Fibroblast of skin of left quadriceps (primary cell): ENCODE results near the gene PAPSS2.
"Not testable (repeated sequence)": the region's sequence is repeated elsewhere in the genome, so short reads cannot be mapped to it uniquely, and the experiment has no call there.

Source experiments
- DNase-seq, 2 experiments: peaks; one replicate each; pipeline ENCODE4 v3.0.0-alpha.2; 2013; ENCODE audit warnings: low read depth in 2 of 2

Gene PAPSS2

GRCh38 chr10:87642988-87643387 is 16.7 kb upstream of the PAPSS2 start:
- no peak for DNase-seq

DNA sequence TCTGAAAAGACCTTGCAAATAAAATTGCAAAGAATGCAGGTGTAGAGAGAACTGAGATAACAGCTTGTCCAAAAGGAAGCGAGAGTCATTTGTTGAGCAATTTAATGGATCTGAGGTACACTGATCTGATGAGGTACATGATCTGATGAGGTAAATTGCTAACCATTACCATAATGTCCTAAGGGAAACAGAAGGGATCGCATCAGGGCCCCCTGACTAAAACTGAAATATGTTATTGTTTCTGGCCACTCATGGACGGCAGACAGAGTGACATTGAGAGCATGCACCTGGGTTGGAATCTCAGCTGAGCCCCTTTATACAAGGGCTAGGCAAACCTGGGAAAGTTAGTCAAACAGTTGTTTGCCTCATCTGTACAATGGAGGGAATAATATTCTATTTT is 15.8 kb upstream of the PAPSS2 start:
- no peak for DNase-seq

GRCh38 chr10:87644500-87644899 is 15.2 kb upstream of the PAPSS2 start:
- DNase-seq: not testable (repeated sequence)

GRCh38 chr10:87646192-87646909 is 13.3 kb upstream of the PAPSS2 start:
- DNase-seq: no peak

DNA sequence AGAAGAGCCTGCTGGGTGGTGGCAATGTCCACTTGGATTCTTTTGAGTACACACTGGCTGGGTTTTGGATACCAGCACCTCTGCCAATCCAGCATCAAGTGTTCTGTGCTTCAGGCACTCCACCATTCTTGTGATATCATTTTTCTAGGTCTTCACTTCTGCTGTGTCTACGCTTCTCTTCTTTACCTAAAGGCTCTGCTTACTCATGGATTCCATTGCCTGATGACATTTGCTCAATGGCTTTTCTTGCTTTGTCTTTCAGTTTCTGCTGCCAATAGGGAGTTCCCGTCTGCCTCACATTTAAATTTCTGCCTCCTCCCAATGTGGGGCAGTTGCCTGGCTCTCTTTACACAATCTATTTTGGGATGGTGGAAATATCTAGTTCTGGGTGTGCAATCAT is 12.7 kb upstream of the PAPSS2 start:
- DNase-seq: no peak

GRCh38 chr10:87650838-87651589 is 8.7 kb upstream of the PAPSS2 start:
- no peak for DNase-seq

GRCh38 chr10:87651801-87652200 is 7.9 kb upstream of the PAPSS2 start:
- no peak for DNase-seq

- DNase-seq: no peak
Measured at GRCh38 chr10:87652261-87652660, 7.4 kb upstream of the PAPSS2 start.

DNA sequence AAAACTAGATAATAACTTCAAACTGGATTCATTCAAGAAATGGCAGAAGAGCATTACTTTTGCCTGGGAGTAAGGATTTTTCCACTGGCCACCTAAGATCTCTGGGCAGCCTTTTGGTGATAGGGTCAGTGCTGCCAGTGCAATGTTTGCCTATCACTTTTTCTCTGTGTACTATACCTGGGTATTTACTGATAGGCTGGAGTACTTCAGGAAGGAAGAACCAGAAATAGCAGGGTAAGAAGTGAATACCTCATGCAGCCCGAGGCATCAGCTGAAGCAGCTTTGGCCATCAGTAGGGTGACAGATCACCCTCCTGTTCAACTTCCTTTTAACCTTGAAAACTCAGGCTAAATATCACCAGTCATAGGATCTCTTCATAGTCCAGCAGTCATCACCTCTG is 5.5 kb upstream of the PAPSS2 start:
- DNase-seq: no peak

DNA sequence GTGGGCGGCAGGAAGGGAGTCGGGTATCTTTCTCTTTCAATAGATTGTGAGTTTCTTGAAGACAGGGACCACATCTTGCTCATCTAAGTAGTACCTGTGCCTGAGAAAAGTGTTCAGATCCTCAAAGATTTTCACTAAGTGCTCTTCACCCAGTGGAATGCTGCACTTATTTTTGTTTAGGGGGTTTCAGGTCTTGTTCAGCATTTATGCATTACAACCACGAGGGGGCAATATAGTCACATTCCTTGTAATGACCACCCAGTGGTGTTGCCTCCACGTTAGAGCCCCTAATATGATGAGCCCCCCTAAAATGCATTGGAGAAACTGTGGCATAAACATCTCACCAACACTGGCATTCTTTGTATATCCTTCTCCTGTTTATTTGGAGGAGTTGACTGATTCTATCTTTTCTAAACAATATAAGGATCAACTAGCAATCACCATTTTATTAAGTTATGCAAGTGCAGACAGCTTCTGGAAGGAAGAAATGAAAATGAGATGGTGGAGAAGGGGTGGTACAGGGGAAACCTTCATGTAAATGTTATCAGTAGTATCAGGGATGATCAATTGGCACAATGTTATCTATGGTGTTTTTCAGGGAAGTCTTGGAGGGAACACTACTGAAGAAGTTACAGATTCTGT is 3.1 kb upstream of the PAPSS2 start:
- DNase-seq: peak in 1 of 2 experiments; percentile 39

DNA sequence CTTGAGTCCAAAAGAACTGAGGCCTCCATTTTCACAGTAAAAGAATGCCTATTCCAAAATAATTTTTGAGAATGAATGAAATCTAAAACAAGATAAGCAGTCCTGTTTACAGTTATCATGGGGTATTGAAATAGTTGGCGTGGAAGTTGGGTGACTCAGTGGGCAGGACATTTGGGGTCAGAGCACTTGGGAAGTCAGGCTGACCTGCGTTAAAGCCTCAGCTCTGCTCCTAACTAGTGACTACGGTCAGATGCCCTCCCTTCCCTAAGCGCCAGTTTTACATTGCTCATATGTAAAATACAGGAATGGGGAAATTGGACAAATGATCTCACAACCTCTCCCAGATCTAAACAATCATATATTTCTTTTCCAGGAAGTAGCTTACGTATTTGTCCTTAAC is 2.3 kb upstream of the PAPSS2 start:
- DNase-seq: no peak

DNA sequence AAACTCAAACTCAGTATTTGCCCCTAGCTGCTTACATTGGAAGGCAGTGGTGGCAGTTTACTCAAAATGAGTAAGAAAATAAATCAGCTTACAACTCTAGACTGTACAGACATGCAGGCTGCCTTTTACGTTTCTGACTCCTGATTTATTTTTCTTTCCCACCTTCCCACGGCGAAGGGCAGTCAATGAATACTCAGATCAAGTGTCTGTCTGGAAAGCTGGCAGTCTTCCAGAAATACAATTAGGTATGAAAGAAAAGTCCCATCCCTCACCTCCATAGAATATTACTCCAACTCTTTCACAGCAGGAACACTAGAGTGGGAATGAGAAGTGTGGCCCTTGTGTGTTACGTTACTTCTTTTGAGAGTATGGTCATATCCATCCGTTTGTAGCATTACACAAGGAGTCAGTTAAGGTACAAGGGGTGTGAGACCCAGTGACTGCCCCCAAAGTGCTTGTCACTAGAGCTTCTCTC is 1.3 kb upstream of the PAPSS2 start:
- DNase-seq: no peak

DNA sequence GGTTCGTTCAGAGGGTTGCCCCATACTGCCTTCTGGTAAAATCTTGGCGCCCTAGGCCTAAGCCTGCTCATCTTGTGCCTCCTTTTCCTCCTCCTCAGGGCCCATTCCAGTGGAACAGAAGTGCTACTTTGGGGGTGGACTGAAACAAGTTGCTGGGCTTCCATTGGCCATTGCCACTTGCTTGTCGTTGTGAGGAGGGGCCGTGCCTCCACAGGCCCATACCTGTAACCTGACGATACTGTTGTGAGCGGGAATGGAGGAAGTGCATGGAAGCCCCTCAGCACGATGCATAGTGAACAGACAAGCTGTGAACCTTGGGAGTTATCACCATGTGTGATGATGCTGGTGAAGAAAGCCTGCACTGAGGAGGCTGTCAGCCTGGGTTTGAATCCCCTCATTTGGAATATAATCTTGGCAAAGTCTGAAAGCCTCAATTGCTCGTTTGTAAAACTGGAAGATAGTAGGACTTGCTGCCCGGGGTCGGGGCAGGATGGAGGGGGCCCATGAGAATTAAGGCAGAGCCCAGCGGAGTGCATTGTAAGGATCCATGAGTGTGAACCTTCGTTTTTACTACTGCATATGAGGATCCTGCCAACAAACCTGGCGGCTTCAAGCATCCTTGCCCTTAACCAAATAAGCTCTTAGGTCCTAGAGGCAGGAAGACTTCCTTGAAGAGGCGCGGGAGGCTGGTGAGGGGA is 671 bp upstream of the PAPSS2 start:
- DNase-seq: no peak

GRCh38 chr10:87660484-87661133 is 931 bp downstream of the PAPSS2 start:
- DNase-seq: no peak

DNA sequence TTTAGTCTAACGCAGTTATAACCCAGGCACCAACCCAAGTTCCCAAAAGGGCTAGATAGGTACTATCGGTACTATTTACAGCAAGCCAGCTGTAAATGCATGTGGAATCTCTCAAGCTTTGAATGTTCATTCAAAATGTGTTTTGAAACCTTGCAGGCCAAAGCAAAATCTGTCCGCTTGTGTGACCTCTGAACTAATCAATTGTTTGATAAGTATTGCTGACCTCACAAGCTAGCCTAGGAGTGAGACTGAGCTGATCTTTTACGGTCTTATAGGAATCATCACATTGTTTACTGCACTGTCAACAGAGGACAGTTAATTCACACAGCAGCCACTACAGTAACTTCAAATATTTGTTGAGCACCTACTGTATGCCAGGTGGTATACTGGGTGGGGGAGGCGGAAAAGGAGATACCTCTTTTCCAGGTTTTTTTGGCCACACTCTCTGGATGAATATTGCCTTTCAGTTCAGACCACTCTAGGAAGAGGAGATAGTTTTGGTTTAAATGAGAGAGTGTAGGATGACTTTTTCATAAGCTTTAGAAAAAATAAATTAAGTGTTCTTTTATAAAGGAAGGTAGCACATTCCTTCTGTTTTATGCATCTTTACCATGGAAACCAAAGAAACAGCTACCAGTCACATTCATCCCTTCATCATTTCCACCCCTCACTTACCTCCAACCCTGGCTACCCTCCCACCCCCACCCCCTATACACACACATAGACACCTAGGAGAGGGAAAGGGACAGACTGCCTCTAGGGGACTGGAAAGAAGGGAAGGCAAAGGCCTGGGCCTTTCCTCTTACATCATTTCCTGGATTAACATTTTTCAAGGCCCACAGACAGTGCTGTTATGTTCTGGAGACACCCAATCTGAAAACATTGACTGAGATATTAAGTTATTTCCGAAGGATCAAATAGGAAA is 2.4 kb downstream of the PAPSS2 start:
- no peak for DNase-seq

- DNase-seq: no peak
Measured at GRCh38 chr10:87664276-87664701, 4.6 kb downstream of the PAPSS2 start.

DNA sequence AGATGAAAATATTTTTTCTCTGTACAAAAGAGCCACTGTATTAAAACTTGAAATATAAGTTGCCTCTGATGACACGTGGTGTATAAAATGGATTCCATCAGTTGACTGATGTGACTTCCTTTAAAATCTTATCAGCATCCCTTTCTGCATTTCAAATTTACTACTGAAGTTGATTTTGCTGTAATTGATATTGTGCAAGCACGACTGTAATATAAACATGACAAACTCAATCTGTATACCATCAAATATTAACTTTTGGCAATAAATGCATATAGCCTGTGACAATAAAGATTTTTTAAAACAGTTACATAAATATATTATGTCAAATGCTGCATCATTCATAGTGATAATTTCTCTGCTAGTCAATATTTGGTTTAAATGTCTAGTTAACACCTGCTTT is 7.8 kb downstream of the PAPSS2 start:
- DNase-seq: no peak

- DNase-seq: no peak
Measured at GRCh38 chr10:87668324-87669074, 8.8 kb downstream of the PAPSS2 start.

GRCh38 chr10:87669752-87670151 is 10.1 kb downstream of the PAPSS2 start:
- DNase-seq: no peak

- no peak for DNase-seq
Measured at GRCh38 chr10:87670586-87670985, 10.9 kb downstream of the PAPSS2 start.
